HK-2 (cell line): ENCODE data around the gene KCNIP4.

Experiments
- DNase-seq: peaks from one replicate; pipeline ENCODE4 v3.0.0-alpha.2; 2018; ENCODE audit not compliant: unreplicated experiment

Gene KCNIP4

DNA sequence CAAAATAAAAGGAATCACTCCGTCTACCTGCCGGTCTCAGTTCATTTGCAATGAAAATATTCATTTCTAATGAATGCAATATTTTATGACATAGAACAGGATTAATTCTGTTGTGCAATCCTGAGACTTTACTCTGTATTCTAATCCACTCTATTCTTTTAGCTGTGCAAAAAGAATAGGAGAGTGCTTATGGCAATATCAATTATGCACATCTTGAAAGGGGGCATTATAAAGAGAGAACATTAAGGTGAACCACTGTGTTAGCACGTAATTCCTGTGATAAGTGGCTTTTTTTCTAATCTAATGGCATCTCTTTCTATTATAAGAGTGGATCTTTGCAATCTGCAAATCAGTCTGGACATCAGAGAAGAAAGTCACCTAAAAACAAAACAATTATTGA is 99.5 kb downstream of the KCNIP4 start:
- DNase-seq, result no peak

DNA sequence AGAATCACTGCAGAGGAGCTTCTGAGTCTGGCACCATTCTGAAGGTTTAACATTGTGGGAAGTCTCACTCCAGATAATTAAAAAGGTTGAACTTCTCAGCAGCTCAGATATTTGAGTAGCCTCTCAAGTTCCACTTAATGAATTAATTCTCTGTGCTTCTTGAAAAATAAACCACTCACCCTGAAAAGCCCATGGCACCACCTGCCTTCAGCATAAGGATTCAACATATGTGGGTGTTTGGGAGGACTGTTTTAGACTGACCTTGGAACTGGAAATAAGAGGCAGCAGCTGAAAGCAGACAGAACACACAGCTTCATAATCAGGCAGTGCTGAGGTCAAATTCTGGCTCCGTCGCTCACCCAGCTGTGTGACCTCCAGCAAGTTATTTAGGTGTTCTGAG is 100.6 kb downstream of the KCNIP4 start:
- no peak for DNase-seq

DNA sequence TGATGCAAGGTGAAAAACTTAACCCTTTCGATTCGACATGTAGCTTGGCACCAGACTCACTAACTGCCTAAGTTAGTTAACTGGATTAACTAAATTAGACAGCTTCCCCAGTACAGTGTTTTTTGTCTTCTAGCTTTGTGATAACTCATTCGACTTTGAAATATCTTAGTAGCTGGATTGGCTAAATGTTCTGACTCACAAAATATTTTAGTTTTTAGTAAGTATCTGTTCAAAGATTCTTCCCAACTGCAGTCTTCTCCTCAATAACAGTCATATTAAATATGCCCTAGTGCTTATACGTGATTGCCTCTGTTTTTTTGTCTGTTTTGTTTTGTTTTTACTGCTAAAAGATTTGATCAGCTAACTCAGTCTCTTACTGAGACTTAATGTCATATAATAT is 102.9 kb downstream of the KCNIP4 start:
- no peak for DNase-seq

GRCh38 chr4:21835712-21836111 is 112.9 kb downstream of the KCNIP4 start:
- DNase-seq, result no peak

- no peak for DNase-seq
Measured at GRCh38 chr4:21830272-21830671, 118.3 kb downstream of the KCNIP4 start.

DNA sequence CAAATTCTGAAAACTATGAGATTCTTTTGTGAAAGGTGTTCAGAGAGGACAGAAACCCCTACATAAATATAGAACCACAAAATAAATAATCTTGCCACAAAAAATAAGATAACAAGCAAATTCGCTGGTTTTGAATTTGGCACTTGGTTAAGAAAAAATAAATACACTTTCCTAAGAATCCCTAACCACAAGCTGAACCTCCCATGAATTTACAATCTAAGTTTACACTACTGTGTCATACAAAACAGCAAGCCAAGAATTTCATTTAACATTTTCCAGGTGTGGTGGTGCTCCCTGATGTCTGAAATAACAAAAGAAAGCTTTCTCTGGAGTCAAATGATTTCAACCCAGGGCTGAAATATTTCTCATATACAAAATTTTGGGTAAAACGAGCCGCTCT is 121.0 kb downstream of the KCNIP4 start:
- DNase-seq, result no peak

- no peak for DNase-seq
Measured at GRCh38 chr4:21826071-21826470, 122.5 kb downstream of the KCNIP4 start.

DNA sequence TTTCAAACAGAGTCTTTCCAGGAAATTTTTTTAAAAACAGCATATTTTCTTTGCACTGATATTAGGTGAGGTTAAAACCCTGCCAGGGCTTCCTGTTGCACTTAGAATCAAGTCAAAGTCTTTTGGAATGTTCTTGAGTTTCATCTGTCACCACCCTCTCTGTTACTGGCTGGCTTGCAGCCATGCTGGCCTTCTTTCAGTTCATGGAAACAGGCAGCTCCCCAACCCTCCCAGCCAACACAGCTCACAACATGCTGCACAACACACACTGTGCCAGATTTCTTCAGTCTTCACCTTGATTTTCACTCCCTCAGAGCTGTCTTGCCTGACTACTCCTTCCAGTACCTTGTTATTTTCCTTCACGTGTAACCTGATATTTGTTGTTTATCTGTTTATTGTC is 129.5 kb downstream of the KCNIP4 start:
- no peak for DNase-seq

- no peak for DNase-seq
Measured at GRCh38 chr4:21815651-21816377, 132.8 kb downstream of the KCNIP4 start.

DNA sequence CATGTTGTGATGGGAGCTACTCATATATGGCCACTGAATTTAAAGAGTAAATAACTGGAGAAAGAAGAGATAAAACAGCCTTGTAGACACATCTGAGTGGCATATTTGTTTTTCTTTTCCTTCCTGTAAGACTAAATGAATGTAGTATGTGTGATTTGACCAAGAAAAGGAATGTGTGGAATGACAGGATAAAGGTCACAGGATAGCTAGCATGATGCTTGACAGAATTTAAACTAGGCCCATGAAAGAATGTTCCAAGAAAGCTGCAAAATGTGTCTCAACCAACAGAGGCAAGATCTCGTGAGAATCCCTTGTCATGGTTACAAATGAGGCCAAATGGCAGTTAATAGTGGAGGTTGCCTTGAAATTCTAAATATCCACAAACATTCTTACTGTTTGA is 137.0 kb downstream of the KCNIP4 start:
- DNase-seq, result no peak

DNA sequence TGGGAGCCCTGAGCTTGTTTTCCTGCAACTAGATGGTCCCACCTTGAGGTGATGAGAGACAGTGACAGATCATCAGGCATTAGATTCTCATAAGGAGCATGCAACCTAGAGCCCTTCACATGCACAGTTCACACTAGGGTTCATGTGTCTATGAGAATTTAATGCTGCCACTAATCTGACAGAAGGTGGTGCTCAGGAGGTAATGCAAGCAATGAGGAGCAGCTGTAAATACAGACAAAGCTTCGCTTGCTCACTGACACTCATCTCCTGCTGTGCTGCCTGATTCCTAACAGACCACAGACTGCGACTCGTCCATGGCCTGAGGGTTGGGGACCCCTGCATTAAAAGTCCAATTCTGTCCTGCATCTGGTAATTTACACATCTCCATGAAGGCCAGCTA is 141.6 kb downstream of the KCNIP4 start:
- no peak for DNase-seq

DNA sequence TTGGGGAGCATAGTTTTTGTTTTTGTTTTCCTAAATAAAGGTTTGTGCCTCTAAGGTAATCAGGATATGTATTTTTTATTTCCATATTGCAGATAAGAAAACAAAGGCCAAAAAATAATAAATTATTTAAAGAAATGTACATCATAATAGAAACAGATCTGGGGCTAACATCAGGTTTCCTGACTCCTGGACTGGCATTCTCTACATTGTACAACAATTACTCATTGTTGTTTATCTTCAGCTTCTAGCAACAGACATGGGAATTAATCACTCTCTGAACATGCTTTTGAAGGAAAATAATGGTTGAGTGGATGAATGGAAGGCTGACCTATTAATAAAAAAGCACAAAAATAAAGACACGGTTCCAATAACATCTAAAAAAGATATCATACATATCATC is 146.2 kb downstream of the KCNIP4 start:
- no peak for DNase-seq

- no peak for DNase-seq
Measured at GRCh38 chr4:21801661-21802385, 146.7 kb downstream of the KCNIP4 start.

GRCh38 chr4:21795091-21795490 is 153.5 kb downstream of the KCNIP4 start:
- no peak for DNase-seq

GRCh38 chr4:21792736-21793135 is 155.8 kb downstream of the KCNIP4 start:
- DNase-seq, result no peak

DNA sequence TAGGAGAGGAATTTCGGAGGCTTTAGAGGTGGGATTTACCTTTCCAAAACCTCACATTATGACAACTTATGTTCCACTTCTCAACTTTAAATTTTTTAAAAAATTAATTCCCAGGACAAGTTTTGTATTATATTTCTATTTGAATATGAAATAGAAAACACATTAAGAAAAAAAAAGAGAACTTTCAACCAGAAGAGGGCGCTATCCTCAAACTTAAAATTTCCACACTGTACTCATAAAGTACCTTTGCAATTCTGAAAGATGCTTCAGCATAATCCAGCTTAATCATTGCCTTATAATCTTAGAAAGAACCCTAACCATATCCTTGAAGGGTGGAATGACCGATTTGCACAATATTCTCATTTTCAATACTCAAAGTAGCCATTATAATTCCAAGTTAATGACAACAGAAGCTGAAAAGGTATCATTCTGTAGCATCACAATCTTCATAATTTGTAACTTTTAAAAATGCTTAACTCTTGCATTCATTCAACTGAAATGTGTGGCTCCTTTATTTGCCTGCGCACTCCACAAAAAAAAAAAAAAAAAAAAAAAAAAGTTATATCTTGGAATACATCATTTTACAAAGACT is 158.0 kb downstream of the KCNIP4 start:
- DNase-seq, result no peak

DNA sequence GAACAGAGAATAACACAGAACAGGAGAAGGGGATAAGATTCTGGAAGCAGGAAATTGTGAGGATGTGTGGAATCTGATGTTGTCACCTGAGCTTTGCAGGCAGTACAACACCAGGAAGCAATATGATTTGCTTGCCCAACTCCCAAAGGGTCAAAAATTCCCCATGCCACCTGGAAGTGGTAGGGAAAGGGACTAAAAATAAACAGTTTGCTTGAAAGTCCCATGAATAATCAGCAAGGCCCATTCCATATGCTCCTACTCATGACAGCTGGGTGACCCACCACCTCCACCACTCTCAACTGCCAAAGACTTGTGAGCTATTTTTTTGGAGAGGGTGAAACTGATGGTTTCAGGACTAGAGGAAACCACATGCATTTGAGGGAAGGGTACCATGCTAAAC is 168.4 kb downstream of the KCNIP4 start:
- peak; percentile 27 for DNase-seq

DNA sequence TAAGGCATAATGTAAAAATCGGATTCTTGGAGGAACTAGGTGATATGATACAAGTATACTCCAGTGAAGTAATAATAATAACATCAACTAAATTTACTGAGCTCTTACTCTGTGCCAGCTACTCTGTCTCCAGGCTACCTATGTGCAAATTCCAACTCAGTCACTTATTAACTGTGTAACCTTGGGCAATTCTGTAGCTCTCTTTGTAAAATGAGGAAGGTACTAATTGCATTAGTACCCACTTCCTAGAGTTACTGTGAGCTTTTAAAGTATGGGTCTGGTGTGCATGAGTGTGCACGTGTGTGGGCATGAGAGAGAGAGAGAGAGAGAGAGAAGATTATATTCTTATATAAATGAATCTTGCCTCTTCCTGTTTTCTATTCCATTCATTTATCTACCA is 169.9 kb downstream of the KCNIP4 start:
- no peak for DNase-seq

DNA sequence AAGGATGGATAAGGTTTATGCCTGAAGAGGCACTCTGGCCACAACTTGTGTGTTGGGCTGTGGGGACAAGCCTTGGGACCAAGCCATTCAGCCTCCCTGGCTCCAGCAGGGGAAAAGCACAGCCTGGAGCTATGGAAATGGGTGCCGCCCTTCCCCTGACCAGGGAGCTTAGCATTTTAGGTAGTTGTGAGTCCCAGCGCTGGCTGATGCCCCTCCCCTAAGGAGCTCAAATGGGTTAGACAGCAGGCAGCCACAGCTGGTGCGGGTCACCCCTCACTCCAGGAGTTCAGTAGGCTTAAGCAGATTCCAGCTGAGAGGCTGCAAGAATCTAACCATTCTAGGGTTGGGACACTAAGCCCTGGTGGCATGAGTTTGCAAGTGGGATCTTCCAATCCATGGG is 172.9 kb downstream of the KCNIP4 start:
- DNase-seq, result no peak

- DNase-seq, result no peak
Measured at GRCh38 chr4:21769404-21770147, 179.0 kb downstream of the KCNIP4 start.

DNA sequence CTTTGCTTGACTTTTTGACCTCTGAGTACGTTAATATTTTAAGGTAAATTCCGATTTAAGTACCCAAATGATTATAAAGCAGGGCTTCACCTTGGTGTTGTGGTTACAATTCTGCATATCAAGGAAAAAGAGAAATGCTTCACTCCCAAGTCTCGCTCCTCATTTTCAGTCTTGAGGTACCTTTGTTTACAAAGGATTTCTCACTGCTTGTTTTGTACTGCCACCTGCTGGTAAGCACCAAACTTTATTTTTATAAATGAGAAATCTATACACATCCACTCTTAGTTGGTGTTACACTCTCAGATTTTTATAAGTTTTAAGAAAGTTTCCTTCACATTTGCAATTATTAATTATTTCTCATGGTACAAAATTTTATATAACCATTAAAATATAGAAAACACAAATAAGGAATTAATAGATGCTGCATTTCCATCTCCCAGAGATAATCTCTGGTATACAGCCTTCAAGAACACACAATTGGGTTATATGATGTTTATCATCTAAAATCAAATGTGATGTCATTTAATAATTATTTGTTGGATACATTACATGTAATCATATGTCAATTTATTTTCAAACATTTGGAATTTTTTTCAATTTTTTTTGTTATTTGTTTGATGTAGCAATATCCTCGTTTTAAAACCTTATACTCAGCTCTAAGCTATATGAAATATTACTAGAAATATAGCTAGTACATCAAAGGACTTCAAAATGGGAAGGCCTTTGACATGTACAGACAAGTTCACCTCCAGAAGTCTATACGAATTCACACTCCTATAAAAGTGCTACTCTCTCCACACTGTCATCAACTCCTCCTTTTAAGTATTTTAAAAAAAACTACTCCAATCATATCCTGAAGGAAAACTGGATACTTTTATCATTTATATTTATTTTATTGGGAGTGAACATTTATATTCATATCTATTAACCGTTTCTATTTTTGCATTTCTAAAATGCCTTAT is 179.9 kb downstream of the KCNIP4 start:
- no peak for DNase-seq
